A549 (cell line): ENCODE results near the gene CELF1. TPM values are rescaled to one million over a fixed set of nuclear protein-coding genes. Genes with fewer than 3 reads are reported as not detected.

Experiments
- ATAC-seq, 2 experiments: fragments of 200-7000 bp in 1 of 2; fragments of >200 bp in 1 of 2; cut with Nextera tagmentation in 1 of 2; cut with Tn5 transposase in 1 of 2; 3 replicates each; pipeline versions ENCODE4 v1.8.0 to v1.9.1; 2018 to 2020; ENCODE audit warnings: mild to moderate bottlenecking in 1 of 2, moderate library complexity in 1 of 2
- CTCF ChIA-PET: fragments of 300-600 bp; sonication (Branson Sonifier 250); formaldehyde crosslinking; extraction: SDS; loops from one replicate; lab custom pipeline; 2021; ENCODE audit warnings: antibody characterized with exemption, inconsistent platforms; lab: Yijun Ruan, JAX
- POLR2A ChIA-PET: fragments of 350-600 bp; formaldehyde crosslinking; extraction: SDS; loops from one replicate; lab custom pipeline; 2021; ENCODE audit warnings: antibody characterized with exemption, inconsistent platforms; lab: Yijun Ruan, JAX
- DNase-seq, 2 experiments: peaks; one replicate each; pipeline versions ENCODE4 v3.0.0 to v3.0.0-alpha.2; 2011 to 2016; ENCODE audit warnings: low read depth in 1 of 2, low spot score in 1 of 2
- FAIRE-seq: peaks from 2 replicates; lab custom pipeline; 2011; peaks lifted over from hg19 to GRCh38; lab: Jason Lieb, UNC
- H3K27ac ChIP-seq, 2 experiments: fragments of >200 bp; sonication (Bioruptor Twin); formaldehyde crosslinking; 3 replicates each; pipeline ENCODE4 v1.5.1; 2016 to 2017
- H3K4me1 ChIP-seq: fragments of >200 bp; sonication (Bioruptor Twin); formaldehyde crosslinking; 3 replicates; pipeline ENCODE4 v1.6.1; 2016
- H3K4me2 ChIP-seq: fragments of >200 bp; sonication (Bioruptor Twin); formaldehyde crosslinking; 3 replicates; pipeline ENCODE4 v1.6.1; 2016
- H3K4me3 ChIP-seq: fragments of >200 bp; sonication (Bioruptor Twin); formaldehyde crosslinking; 3 replicates; pipeline ENCODE4 v1.5.1; 2016
- H3K9me3 ChIP-seq: fragments of >200 bp; sonication (Bioruptor Twin); formaldehyde crosslinking; 3 replicates; pipeline ENCODE4 v1.6.1; 2016
- BCL3 ChIP-seq: fragments of >200 bp; sonication (Bioruptor Twin); formaldehyde crosslinking; IDR thresholded peaks from 3 replicates; pipeline ENCODE4 v1.6.1; 2016
- CBX2 ChIP-seq: fragments of 200-600 bp; sonication (generic); IDR thresholded peaks from 2 replicates; pipeline ENCODE4 v1.6.1; 2016; ENCODE audit warnings: low read depth, mild to moderate bottlenecking, borderline replicate concordance
- CBX8 ChIP-seq: fragments of 200-600 bp; sonication (generic); IDR thresholded peaks from 2 replicates; pipeline ENCODE4 v1.6.1; 2016
- CHD2 ChIP-seq: fragments of 150-350 bp; IDR thresholded peaks from 2 replicates; pipeline ENCODE4 v1.6.1; 2014; ENCODE audit warnings: low read length; ENCODE audit not compliant: partially characterized antibody
- EHF ChIP-seq: fragments of 250-450 bp; sonication (Bioruptor Pico); IDR thresholded peaks from 2 replicates; pipeline ENCODE4 v1.5.0; 2020; ENCODE audit warnings: mild to moderate bottlenecking
- FOSB ChIP-seq: fragments of 250-450 bp; sonication (Bioruptor Pico); IDR thresholded peaks from 2 replicates; pipeline ENCODE4 v1.5.0; 2020; ENCODE audit warnings: mild to moderate bottlenecking, moderate library complexity
- HDAC2 ChIP-seq: fragments of 200-600 bp; sonication (generic); IDR thresholded peaks from 2 replicates; pipeline ENCODE4 v1.6.1; 2016
- HEYL ChIP-seq: fragments of 250-450 bp; sonication (Bioruptor Pico); IDR thresholded peaks from 2 replicates; pipeline ENCODE4 v1.8.0; 2021; ENCODE audit warnings: mild to moderate bottlenecking, moderate library complexity
- HMGXB4 ChIP-seq: fragments of 250-450 bp; sonication (Bioruptor Pico); IDR thresholded peaks from 2 replicates; pipeline ENCODE4 v1.5.0; 2021; ENCODE audit warnings: mild to moderate bottlenecking, moderate library complexity, borderline replicate concordance
- HOXB13 ChIP-seq: fragments of 250-450 bp; sonication (Bioruptor Pico); IDR thresholded peaks from 2 replicates; pipeline ENCODE4 v1.5.0; 2020; ENCODE audit warnings: low read depth, mild to moderate bottlenecking, moderate library complexity
- KDM1A ChIP-seq: fragments of 200-600 bp; sonication (generic); IDR thresholded peaks from 2 replicates; pipeline ENCODE4 v1.6.1; 2016; ENCODE audit warnings: low read depth, mild to moderate bottlenecking
- MYC ChIP-seq: IDR thresholded peaks from 2 replicates; pipeline ENCODE4 v1.6.1; 2012; ENCODE audit warnings: mild to moderate bottlenecking, inconsistent platforms, low read length, improper control_type of control experiment, borderline replicate concordance
- NFE2L2 ChIP-seq: fragments of 150-350 bp; conservative IDR thresholded peaks from 2 replicates; pipeline ENCODE4 v1.6.1; 2014; ENCODE audit warnings: low read length
- NPAS2 ChIP-seq: fragments of 250-450 bp; sonication (Bioruptor Pico); IDR thresholded peaks from 2 replicates; pipeline ENCODE4 v1.8.0; 2022; ENCODE audit warnings: mild to moderate bottlenecking, moderate library complexity, borderline replicate concordance
- NR3C1 ChIP-seq: fragments of >200 bp; sonication (Bioruptor Twin); formaldehyde crosslinking; IDR thresholded peaks from 3 replicates; pipeline ENCODE4 v1.6.1; 2017
- RCOR1 ChIP-seq: fragments of 150-350 bp; IDR thresholded peaks from 2 replicates; pipeline ENCODE4 v1.6.1; 2014; ENCODE audit warnings: antibody characterized with exemption, low read length, low read depth
- REST ChIP-seq: fragments of 200-600 bp; sonication (generic); IDR thresholded peaks from 2 replicates; pipeline ENCODE4 v1.6.1; 2016; ENCODE audit warnings: antibody characterized with exemption, mild to moderate bottlenecking, moderate library complexity
- SMC3 ChIP-seq: fragments of >200 bp; sonication (Bioruptor Twin); formaldehyde crosslinking; IDR thresholded peaks from 3 replicates; pipeline ENCODE4 v1.6.1; 2018; ENCODE audit warnings: inconsistent platforms
- TFCP2L1 ChIP-seq: fragments of 250-450 bp; sonication (Bioruptor Pico); IDR thresholded peaks from 2 replicates; pipeline ENCODE4 v1.5.0; 2021; ENCODE audit warnings: mild to moderate bottlenecking
- ZSCAN20 ChIP-seq: fragments of 250-450 bp; sonication (Bioruptor Pico); IDR thresholded peaks from 2 replicates; pipeline ENCODE4 v1.8.0; 2022; ENCODE audit warnings: mild to moderate bottlenecking, moderate library complexity
- WGBS: methylation state at CpG from one replicate; pipeline ENCODE4 v1.1.6; 2017; ENCODE audit errors: missing lambda C conversion rate; 5-methylcytosine and 5-hydroxymethylcytosine counted together
- polyA plus RNA-seq, 4 experiments: library from polyadenylated mRNA; depleted of rRNA in 3 of 4; stranded (reverse); fragments of >200 nt; fragmentation: RNase III in 1 of 4; extraction: RNeasy Plus Mini Kit Qiagen cat#74134 plus additional on column Dnase treatment in 1 of 4; gene quantifications; 2 replicates in 3 of 4; 3 replicates in 1 of 4; pipeline ENCODE4 v1.2.3, GENCODE V29; 2011 to 2017
- TF ChIP-seq, protein P1 (sequence below): IDR thresholded peaks from 2 replicates; pipeline ENCODE4 v1.6.1; 2012
- TF ChIP-seq, protein P2 (sequence below): fragments of 250-450 bp; sonication (Bioruptor Pico); IDR thresholded peaks from 2 replicates; pipeline ENCODE4 v1.5.0; 2020; ENCODE audit warnings: low read depth, mild to moderate bottlenecking, moderate library complexity
- TF ChIP-seq, protein P3 (sequence below): fragments of 150-350 bp; IDR thresholded peaks from 2 replicates; pipeline ENCODE4 v1.6.1; 2014; ENCODE audit warnings: low read depth, mild to moderate bottlenecking, low read length

The CELF1 gene
- polyA plus RNA-seq, 2 of the 4 experiments (the other 2 are of a cell fraction), result 53.8 to 138 TPM

GRCh38 chr11:47506795-47507562 is 46.0 kb downstream of the CELF1 start:
- TF ChIP-seq, protein P1, sequence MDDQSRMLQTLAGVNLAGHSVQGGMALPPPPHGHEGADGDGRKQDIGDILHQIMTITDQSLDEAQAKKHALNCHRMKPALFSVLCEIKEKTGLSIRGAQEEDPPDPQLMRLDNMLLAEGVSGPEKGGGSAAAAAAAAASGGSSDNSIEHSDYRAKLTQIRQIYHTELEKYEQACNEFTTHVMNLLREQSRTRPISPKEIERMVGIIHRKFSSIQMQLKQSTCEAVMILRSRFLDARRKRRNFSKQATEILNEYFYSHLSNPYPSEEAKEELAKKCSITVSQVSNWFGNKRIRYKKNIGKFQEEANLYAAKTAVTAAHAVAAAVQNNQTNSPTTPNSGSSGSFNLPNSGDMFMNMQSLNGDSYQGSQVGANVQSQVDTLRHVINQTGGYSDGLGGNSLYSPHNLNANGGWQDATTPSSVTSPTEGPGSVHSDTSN, result no peak
- TF ChIP-seq NFE2L2 (no peak), MYC (no peak), NPAS2 (CRISPR knock-in tag) (no peak), FOSB (CRISPR knock-in tag) (no peak), HOXB13 (CRISPR knock-in tag) (no peak), KDM1A (no peak), NR3C1 (no peak)
- TF ChIP-seq, protein P2, sequence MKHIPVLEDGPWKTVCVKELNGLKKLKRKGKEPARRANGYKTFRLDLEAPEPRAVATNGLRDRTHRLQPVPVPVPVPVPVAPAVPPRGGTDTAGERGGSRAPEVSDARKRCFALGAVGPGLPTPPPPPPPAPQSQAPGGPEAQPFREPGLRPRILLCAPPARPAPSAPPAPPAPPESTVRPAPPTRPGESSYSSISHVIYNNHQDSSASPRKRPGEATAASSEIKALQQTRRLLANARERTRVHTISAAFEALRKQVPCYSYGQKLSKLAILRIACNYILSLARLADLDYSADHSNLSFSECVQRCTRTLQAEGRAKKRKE (CRISPR knock-in tag), result no peak
- TF ChIP-seq, protein P3, sequence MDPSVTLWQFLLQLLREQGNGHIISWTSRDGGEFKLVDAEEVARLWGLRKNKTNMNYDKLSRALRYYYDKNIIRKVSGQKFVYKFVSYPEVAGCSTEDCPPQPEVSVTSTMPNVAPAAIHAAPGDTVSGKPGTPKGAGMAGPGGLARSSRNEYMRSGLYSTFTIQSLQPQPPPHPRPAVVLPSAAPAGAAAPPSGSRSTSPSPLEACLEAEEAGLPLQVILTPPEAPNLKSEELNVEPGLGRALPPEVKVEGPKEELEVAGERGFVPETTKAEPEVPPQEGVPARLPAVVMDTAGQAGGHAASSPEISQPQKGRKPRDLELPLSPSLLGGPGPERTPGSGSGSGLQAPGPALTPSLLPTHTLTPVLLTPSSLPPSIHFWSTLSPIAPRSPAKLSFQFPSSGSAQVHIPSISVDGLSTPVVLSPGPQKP, result no peak
- DNase-seq, result no peak
- 85% methylated on average over 10 of the region's 10 CpGs for WGBS
- Histone ChIP-seq H3K27ac (no peak overlapping the region), H3K9me3 (no peaks in the 10 kb centered on the region), H3K4me1 (peaks cover 50% of the 10 kb centered on the region), H3K4me2 (no peak overlapping the region), H3K4me3 (no peak overlapping the region)
- ChIA-PET POLR2A (no interaction called here), CTCF (interaction anchor here (0.6 kb wide), 1 partner anchor 96 kb away, joined by 3 read pairs; no protein-coding TSS in a partner anchor)
- ATAC-seq, result no peak
- FAIRE-seq, result no peak

- no peak for FAIRE-seq
- Histone ChIP-seq H3K27ac (no peak overlapping the region), H3K4me1 (peaks cover 44% of the 10 kb centered on the region), H3K4me2 (no peak overlapping the region), H3K9me3 (no peaks in the 10 kb centered on the region), H3K4me3 (no peak overlapping the region)
- ATAC-seq, result no peak
- CTCF ChIA-PET, result interaction anchor here (0.6 kb wide), 1 partner anchor 97 kb away, joined by 3 read pairs; no protein-coding TSS in a partner anchor
- TF ChIP-seq ZSCAN20 (CRISPR knock-in tag), result no peak
- TF ChIP-seq CHD2, result no peak
- no peak for TF ChIP-seq HDAC2
- TF ChIP-seq EHF (CRISPR knock-in tag), result no peak
- TF ChIP-seq REST, result no peak
- no peak for TF ChIP-seq CBX2
- no peak for TF ChIP-seq RCOR1
- TF ChIP-seq TFCP2L1, result no peak
- TF ChIP-seq SMC3, result no peak
- TF ChIP-seq, protein P2 (CRISPR knock-in tag), result no peak
- TF ChIP-seq HEYL (CRISPR knock-in tag), result no peak
- no peak for TF ChIP-seq NFE2L2
- TF ChIP-seq FOSB (CRISPR knock-in tag), result no peak
- TF ChIP-seq BCL3, result no peak
- TF ChIP-seq HMGXB4 (CRISPR knock-in tag), result no peak
- no peak for TF ChIP-seq CBX8
- WGBS, result 97% methylated on average over 8 of the region's 8 CpGs
- POLR2A ChIA-PET, result no interaction called here
- DNase-seq, result no peak
Measured at GRCh38 chr11:47506373-47506772, 46.6 kb downstream of the CELF1 start.
